Activated naive CD8-positive, alpha-beta T cell (primary cell): ENCODE results near the gene SPP1.
"Not testable (repeated sequence)": the region's sequence is repeated elsewhere in the genome, so short reads cannot be mapped to it uniquely, and the experiment has no call there.

Experiments used
- H3K27ac Mint-ChIP-seq: one replicate; pipeline ENCODE4 v1.8.0; 2021; ENCODE audit warnings: mixed read lengths
- H3K27me3 Mint-ChIP-seq: one replicate; pipeline ENCODE4 v1.8.0; 2021; ENCODE audit warnings: mixed read lengths
- H3K36me3 Mint-ChIP-seq: one replicate; pipeline ENCODE4 v1.8.0; 2021; ENCODE audit warnings: mixed read lengths
- H3K4me1 Mint-ChIP-seq: one replicate; pipeline ENCODE4 v1.8.0; 2021; ENCODE audit warnings: low read depth, mixed read lengths
- H3K4me3 Mint-ChIP-seq: one replicate; pipeline ENCODE4 v1.8.0; 2021; ENCODE audit warnings: mild to moderate bottlenecking, mixed read lengths
- H3K9me3 Mint-ChIP-seq: one replicate; pipeline ENCODE4 v1.8.0; 2021; ENCODE audit warnings: low read depth, mixed read lengths

Gene SPP1

GRCh38 chr4:87995435-87995834 lies 19.9 kb downstream of the SPP1 start:
- no peak overlapping the region for H3K4me3 Mint-ChIP-seq
- no peaks in the 10 kb centered on the region for H3K36me3 Mint-ChIP-seq
- peaks cover 2% of the 10 kb centered on the region for H3K27me3 Mint-ChIP-seq
- no peak overlapping the region for H3K27ac Mint-ChIP-seq
- H3K9me3 Mint-ChIP-seq: no peaks in the 10 kb centered on the region
- peaks cover 6% of the 10 kb centered on the region for H3K4me1 Mint-ChIP-seq

GRCh38 chr4:87999191-87999691 lies 23.7 kb downstream of the SPP1 start:
- H3K27ac Mint-ChIP-seq, H3K4me1 Mint-ChIP-seq, H3K36me3 Mint-ChIP-seq, H3K4me3 Mint-ChIP-seq, H3K9me3 Mint-ChIP-seq, H3K27me3 Mint-ChIP-seq: not testable (repeated sequence)

- H3K27me3 Mint-ChIP-seq: peaks cover 3% of the 10 kb centered on the region
- H3K36me3 Mint-ChIP-seq: no peaks in the 10 kb centered on the region
- no peak overlapping the region for H3K27ac Mint-ChIP-seq
- no peaks in the 10 kb centered on the region for H3K9me3 Mint-ChIP-seq
- H3K4me1 Mint-ChIP-seq: peaks cover 7% of the 10 kb centered on the region
- H3K4me3 Mint-ChIP-seq: no peak overlapping the region
These were observed 26.4 kb downstream of the SPP1 start for GRCh38 chr4:88001871-88002270.

GRCh38 chr4:88002786-88003185 lies 27.3 kb downstream of the SPP1 start:
- Mint-ChIP-seq H3K4me3 (no peak overlapping the region), H3K36me3 (no peaks in the 10 kb centered on the region), H3K27me3 (peaks cover 3% of the 10 kb centered on the region), H3K9me3 (no peaks in the 10 kb centered on the region), H3K4me1 (peaks cover 9% of the 10 kb centered on the region), H3K27ac (no peak overlapping the region)

- H3K36me3 Mint-ChIP-seq: no peaks in the 10 kb centered on the region
- no peaks in the 10 kb centered on the region for H3K9me3 Mint-ChIP-seq
- H3K27ac Mint-ChIP-seq: no peak overlapping the region
- peaks cover 9% of the 10 kb centered on the region for H3K4me1 Mint-ChIP-seq
- H3K27me3 Mint-ChIP-seq: peaks cover 3% of the 10 kb centered on the region
- H3K4me3 Mint-ChIP-seq: no peak overlapping the region
These were observed 27.7 kb downstream of the SPP1 start for GRCh38 chr4:88003261-88003660.

- Mint-ChIP-seq H3K9me3 (no peaks in the 10 kb centered on the region), H3K36me3 (peaks cover 3% of the 10 kb centered on the region), H3K4me3 (no peak overlapping the region), H3K4me1 (peaks cover 19% of the 10 kb centered on the region), H3K27me3 (peaks cover 3% of the 10 kb centered on the region), H3K27ac (no peak overlapping the region)
These were observed 29.6 kb downstream of the SPP1 start for GRCh38 chr4:88005076-88005475.

GRCh38 chr4:88005946-88006345 lies 30.4 kb downstream of the SPP1 start:
- Mint-ChIP-seq H3K27ac (no peak overlapping the region), H3K36me3 (peaks cover 5% of the 10 kb centered on the region), H3K4me1 (peaks cover 26% of the 10 kb centered on the region), H3K9me3 (no peaks in the 10 kb centered on the region), H3K4me3 (peak overlapping the region; percentile 92), H3K27me3 (peaks cover 3% of the 10 kb centered on the region)

GRCh38 chr4:88006956-88007303 lies 31.4 kb downstream of the SPP1 start:
- Mint-ChIP-seq H3K4me3 (peak overlapping the region; percentile 92), H3K9me3 (no peaks in the 10 kb centered on the region), H3K27me3 (peaks cover 3% of the 10 kb centered on the region), H3K4me1 (peaks cover 34% of the 10 kb centered on the region), H3K36me3 (peaks cover 7% of the 10 kb centered on the region), H3K27ac (peak overlapping the region; percentile 79)

- peaks cover 7% of the 10 kb centered on the region for H3K36me3 Mint-ChIP-seq
- peak within 1 kb of the TSS; percentile 97 for H3K4me3 Mint-ChIP-seq
- peak within 1 kb of the TSS; percentile 87 for H3K27ac Mint-ChIP-seq
- H3K9me3 Mint-ChIP-seq: no peaks in the 10 kb centered on the region
- H3K27me3 Mint-ChIP-seq: peaks cover 3% of the 10 kb centered on the region
- peaks cover 39% of the 10 kb centered on the region for H3K4me1 Mint-ChIP-seq
These were observed 32.0 kb downstream of the SPP1 start, which contains the start of gene PKD2 for GRCh38 chr4:88007304-88008121. TSS of gene PKD2 (plus strand) at chr4:88007635. CDS start at chr4:88007734, 99 bp downstream.

GRCh38 chr4:88008122-88008742 lies 32.7 kb downstream of the SPP1 start:
- peak overlapping the region; percentile 87 for H3K27ac Mint-ChIP-seq
- H3K4me1 Mint-ChIP-seq: peaks cover 44% of the 10 kb centered on the region
- H3K27me3 Mint-ChIP-seq: peaks cover 3% of the 10 kb centered on the region
- H3K4me3 Mint-ChIP-seq: peak overlapping the region; percentile 97
- H3K36me3 Mint-ChIP-seq: peaks cover 7% of the 10 kb centered on the region
- H3K9me3 Mint-ChIP-seq: no peaks in the 10 kb centered on the region

- H3K9me3 Mint-ChIP-seq: no peaks in the 10 kb centered on the region
- peak overlapping the region; percentile 87 for H3K27ac Mint-ChIP-seq
- peaks cover 45% of the 10 kb centered on the region for H3K4me1 Mint-ChIP-seq
- peaks cover 3% of the 10 kb centered on the region for H3K27me3 Mint-ChIP-seq
- peaks cover 7% of the 10 kb centered on the region for H3K36me3 Mint-ChIP-seq
- peak overlapping the region; percentile 97 for H3K4me3 Mint-ChIP-seq
These were observed 33.2 kb downstream of the SPP1 start for GRCh38 chr4:88008743-88009171.

GRCh38 chr4:88009871-88010270 lies 34.4 kb downstream of the SPP1 start:
- H3K27ac Mint-ChIP-seq: no peak overlapping the region
- H3K9me3 Mint-ChIP-seq: no peaks in the 10 kb centered on the region
- H3K36me3 Mint-ChIP-seq: peaks cover 7% of the 10 kb centered on the region
- H3K4me3 Mint-ChIP-seq: no peak overlapping the region
- peaks cover 49% of the 10 kb centered on the region for H3K4me1 Mint-ChIP-seq
- H3K27me3 Mint-ChIP-seq: peaks cover 3% of the 10 kb centered on the region

GRCh38 chr4:88010966-88011365 lies 35.5 kb downstream of the SPP1 start:
- Mint-ChIP-seq H3K9me3 (no peaks in the 10 kb centered on the region), H3K27ac (peak overlapping the region; percentile 47), H3K4me1 (peaks cover 49% of the 10 kb centered on the region), H3K27me3 (peaks cover 3% of the 10 kb centered on the region), H3K4me3 (peak overlapping the region; percentile 11), H3K36me3 (peaks cover 7% of the 10 kb centered on the region)

- H3K4me3 Mint-ChIP-seq: no peak overlapping the region
- peaks cover 43% of the 10 kb centered on the region for H3K4me1 Mint-ChIP-seq
- no peak overlapping the region for H3K27ac Mint-ChIP-seq
- H3K9me3 Mint-ChIP-seq: no peaks in the 10 kb centered on the region
- peaks cover 11% of the 10 kb centered on the region for H3K36me3 Mint-ChIP-seq
- no peaks in the 10 kb centered on the region for H3K27me3 Mint-ChIP-seq
These were observed 37.1 kb downstream of the SPP1 start for GRCh38 chr4:88012647-88013046.

GRCh38 chr4:88014386-88014905 lies 38.9 kb downstream of the SPP1 start:
- Mint-ChIP-seq H3K27ac (no peak overlapping the region), H3K36me3 (peaks cover 11% of the 10 kb centered on the region), H3K4me3 (no peak overlapping the region), H3K27me3 (no peaks in the 10 kb centered on the region), H3K4me1 (peaks cover 37% of the 10 kb centered on the region), H3K9me3 (no peaks in the 10 kb centered on the region)
